GM19372 (cell line): ENCODE data around the gene SPEM3.

ENCODE experiments used
- ATAC-seq: cut with Tn5 transposase; IDR thresholded peaks from one replicate; pipeline ENCODE4 v1.9.1; 2021; ENCODE audit warnings: mild to moderate bottlenecking, low read depth, moderate library complexity; ENCODE audit not compliant: unreplicated experiment

Gene SPEM3

GRCh38 chr17:7403727-7403976, 25.0 kb upstream of the SPEM3 start:
- peak; percentile 12 for ATAC-seq

- ATAC-seq: peak; percentile 93
Measured at GRCh38 chr17:7403977-7404736, 24.5 kb upstream of the SPEM3 start, which contains the start of gene TMEM256. Gene TMEM256, minus strand, starts transcription at chr17:7404097. Its CDS starts 13 bp downstream, at chr17:7404084.

- ATAC-seq: no peak
Measured at GRCh38 chr17:7404737-7405349, 23.8 kb upstream of the SPEM3 start.

- ATAC-seq: no peak
Measured at GRCh38 chr17:7405350-7406234, 23.1 kb upstream of the SPEM3 start.

- no peak for ATAC-seq
Measured at GRCh38 chr17:7406235-7406825, 22.3 kb upstream of the SPEM3 start.

- ATAC-seq: no peak
Measured at GRCh38 chr17:7407082-7407481, 21.6 kb upstream of the SPEM3 start.

GRCh38 chr17:7407485-7408251, 21.0 kb upstream of the SPEM3 start, which contains the start of gene NLGN2:
Gene NLGN2, plus strand, starts transcription at chr17:7407845. Its CDS starts 411 bp downstream, at chr17:7408256.
- no peak for ATAC-seq

- no peak for ATAC-seq
Measured at GRCh38 chr17:7408252-7408727, 20.4 kb upstream of the SPEM3 start.

GRCh38 chr17:7408863-7409262, 19.8 kb upstream of the SPEM3 start:
- no peak for ATAC-seq

GRCh38 chr17:7409716-7410115, 18.9 kb upstream of the SPEM3 start:
- no peak for ATAC-seq

GRCh38 chr17:7410634-7411426, 17.8 kb upstream of the SPEM3 start:
- ATAC-seq: no peak

- no peak for ATAC-seq
Measured at GRCh38 chr17:7411427-7411750, 17.3 kb upstream of the SPEM3 start.

- ATAC-seq: no peak
Measured at GRCh38 chr17:7413346-7413985, 15.2 kb upstream of the SPEM3 start.

GRCh38 chr17:7414837-7415236, 13.8 kb upstream of the SPEM3 start:
- no peak for ATAC-seq

GRCh38 chr17:7415784-7416183, 12.9 kb upstream of the SPEM3 start:
- ATAC-seq: no peak

- ATAC-seq: no peak
Measured at GRCh38 chr17:7416323-7416722, 12.3 kb upstream of the SPEM3 start.

- no peak for ATAC-seq
Measured at GRCh38 chr17:7417056-7417655, 11.5 kb upstream of the SPEM3 start.

GRCh38 chr17:7418472-7419152, 10.0 kb upstream of the SPEM3 start:
- ATAC-seq: no peak
